ENCODE data around the gene TUFM.
"Not testable (repeated sequence)": the region's sequence is repeated elsewhere in the genome, so short reads cannot be mapped to it uniquely, and the experiment has no call there.

TUFM gene

GRCh38 chr16:28875134-28876018, 29.2 kb upstream of the TUFM start:
- no peak for DNase-seq (ENCODE audit: low spot score)

- DNase-seq (ENCODE audit: low spot score) = no peak
Measured at GRCh38 chr16:28874406-28874805, 28.3 kb upstream of the TUFM start.

DNA sequence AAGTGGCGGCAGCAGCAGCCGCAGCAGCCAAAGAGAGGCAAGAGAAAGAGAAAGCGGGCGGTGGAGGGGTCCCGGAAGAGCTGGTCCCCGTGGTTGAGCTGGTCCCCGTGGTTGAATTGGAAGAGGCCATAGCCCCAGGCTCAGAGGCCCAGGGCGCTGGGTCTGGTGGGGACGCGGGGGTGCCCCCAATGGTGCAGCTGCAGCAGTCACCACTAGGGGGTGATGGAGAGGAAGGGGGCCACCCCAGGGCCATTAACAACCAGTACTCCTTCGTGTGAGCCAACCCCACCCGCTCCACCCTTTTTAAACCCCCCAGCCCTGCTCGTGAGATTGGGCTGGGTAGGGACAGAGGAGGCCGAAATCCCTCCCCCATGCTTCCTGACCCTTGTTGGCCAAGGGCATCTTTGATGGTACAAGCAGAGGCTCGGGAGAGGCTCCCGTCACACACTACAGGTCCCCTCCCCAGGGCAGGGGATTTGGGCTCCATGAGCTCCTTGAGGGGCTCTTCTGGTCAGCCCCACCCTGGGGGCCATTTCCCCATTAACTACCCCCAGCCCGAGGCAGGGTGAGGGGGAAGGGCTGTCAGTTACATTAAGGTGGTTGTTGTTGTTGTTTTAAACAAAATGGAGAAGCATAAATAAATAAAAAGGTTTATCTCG, 27.5 kb upstream of the TUFM start:
- DNase-seq (ENCODE audit: low spot score) = peak; percentile 79

- DNase-seq (ENCODE audit: low spot score) = no peak
Measured at GRCh38 chr16:28872952-28873351, 26.8 kb upstream of the TUFM start.

DNA sequence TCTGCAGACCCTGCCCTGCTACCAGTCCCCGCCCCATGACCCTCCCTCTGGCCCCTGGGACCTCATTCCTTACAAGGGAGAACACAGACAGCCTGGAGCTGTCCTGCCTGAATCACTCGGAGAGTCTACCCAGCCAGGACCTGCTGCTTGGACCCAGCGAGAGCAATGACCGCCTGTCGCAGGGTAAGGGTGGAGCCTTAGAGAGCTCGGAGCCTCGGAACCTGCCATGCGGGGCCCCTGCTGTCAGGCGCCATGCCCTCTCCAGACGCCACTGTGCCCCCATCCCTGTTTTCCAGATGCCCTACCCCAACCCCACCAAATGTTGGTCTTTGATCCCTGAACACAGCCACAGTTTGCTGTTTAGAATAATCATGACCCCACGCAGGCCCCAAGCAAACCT, 23.1 kb upstream of the TUFM start:
- DNase-seq (ENCODE audit: low spot score) = no peak

DNA sequence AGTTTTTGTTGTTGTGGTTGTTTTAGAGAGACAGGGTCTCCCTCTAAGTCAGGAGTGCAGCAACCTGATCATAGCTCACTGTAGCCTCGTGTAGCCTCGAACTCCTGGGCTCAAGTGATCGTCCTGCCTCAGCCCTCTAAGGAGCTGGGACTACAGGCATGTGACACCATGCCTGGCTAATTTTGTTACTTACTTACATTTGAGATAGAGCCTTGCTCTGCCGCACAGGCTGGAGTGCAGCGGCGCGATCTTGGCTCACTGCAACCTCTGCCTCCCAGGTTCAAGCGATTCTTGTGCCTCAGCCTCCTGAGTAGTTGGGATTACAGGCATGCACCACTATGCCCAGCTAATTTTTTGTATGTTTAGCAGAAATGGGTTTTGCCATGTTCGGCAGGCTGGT, 21.5 kb upstream of the TUFM start:
- not testable (repeated sequence) for DNase-seq (ENCODE audit: low spot score)

GRCh38 chr16:28867241-28867640, 21.1 kb upstream of the TUFM start:
- no peak for DNase-seq (ENCODE audit: low spot score)

DNA sequence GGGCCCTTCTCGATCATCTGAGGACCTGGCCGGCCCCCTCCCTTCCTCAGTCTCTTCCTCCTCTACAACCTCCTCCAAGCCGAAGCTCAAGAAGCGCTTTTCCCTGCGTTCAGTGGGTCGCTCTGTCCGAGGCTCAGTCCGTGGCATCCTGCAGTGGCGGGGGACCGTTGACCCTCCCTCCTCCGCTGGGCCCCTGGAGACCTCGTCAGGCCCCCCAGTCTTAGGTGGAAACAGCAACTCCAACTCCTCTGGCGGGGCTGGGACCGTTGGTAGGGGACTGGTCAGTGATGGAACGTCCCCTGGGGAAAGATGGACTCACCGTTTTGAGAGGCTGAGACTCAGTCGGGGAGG, 20.3 kb upstream of the TUFM start:
- no peak for DNase-seq (ENCODE audit: low spot score)

GRCh38 chr16:28865722-28866453, 19.7 kb upstream of the TUFM start:
- DNase-seq (ENCODE audit: low spot score) = peak; percentile 55

- peak; percentile 30 for DNase-seq (ENCODE audit: low spot score)
Measured at GRCh38 chr16:28865001-28865688, 19.0 kb upstream of the TUFM start.

DNA sequence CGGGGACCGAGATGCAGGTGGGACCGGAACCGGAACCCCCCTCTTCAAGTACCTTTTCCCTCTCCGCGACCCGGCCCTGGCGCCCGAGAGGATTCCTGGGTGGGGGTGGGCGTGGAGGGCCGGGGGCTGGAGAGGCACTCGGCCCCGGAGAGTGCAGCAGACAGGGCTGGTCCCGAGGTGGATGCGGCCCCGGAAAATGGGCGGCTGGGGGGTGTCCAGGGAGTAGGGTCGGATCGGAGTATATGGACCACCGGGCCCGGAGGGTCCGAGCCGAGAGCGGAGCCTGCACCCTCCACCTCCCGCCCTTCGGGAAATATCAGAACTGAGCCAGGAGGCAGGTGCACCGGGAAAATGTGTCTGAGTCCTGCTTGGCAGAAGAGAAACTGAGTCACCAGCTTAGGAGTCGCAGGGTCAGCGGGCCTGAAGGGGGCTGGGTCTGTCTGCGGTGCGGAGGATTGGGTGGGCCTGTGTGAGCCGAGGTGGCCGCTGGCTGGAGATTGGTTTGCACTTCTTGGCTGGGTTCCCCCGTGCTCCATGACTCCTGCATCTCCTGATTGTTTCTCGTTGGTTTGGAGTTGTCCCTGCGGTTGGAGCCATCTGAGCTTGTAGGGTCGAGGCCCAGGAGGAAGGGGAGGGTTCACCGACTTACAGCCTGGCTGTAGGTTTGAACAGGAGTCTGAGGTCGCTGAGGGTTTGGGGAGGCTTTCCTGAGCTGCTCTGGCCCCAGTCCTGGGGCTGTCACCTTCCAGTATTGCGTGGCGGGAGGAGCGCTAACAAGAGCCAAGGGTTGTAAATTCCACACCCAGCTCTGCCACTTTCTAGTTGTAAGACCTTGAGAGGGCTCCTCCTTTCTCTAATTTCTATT, 18.0 kb upstream of the TUFM start:
- DNase-seq (ENCODE audit: low spot score) = peak; percentile 39

DNA sequence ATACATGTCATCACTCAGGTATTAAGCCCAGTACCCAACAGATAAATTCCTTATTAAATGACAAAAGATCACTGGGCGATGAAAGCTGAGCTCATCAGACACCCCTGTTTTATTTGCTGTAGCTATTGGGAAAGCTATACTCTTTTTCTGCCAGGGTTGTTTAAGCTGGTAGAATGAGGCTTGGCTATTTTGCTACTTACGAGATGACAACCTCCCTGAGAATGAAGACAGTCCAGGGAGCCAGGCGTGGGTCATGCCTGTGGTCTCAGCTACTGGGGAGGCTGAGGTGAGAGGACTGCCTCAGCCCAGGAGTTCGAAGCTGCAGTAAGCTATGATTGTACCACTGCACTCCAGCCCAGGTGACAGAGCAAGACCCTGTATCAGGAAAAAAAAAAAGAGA, 13.2 kb upstream of the TUFM start:
- no peak for DNase-seq (ENCODE audit: low spot score)

DNA sequence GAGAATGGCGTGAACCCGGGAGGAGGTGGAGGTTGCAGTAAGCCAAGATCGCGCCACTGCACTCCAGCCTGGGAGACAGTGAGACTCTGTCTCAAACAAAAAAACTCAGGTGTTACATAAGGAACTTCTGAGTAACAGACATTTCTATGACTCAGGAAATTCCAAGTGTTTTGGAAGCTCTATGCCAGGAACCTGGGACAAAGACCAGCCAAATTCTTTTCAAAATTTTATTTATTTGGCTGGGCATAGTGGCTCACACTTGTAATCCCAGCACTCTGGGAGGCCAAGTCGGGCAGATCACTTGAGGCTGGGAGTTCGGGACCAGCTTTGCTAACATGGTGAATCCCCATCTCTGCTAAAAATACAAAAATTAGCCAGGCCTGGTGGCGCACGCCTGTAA, 12.3 kb upstream of the TUFM start:
- no peak for DNase-seq (ENCODE audit: low spot score)

DNA sequence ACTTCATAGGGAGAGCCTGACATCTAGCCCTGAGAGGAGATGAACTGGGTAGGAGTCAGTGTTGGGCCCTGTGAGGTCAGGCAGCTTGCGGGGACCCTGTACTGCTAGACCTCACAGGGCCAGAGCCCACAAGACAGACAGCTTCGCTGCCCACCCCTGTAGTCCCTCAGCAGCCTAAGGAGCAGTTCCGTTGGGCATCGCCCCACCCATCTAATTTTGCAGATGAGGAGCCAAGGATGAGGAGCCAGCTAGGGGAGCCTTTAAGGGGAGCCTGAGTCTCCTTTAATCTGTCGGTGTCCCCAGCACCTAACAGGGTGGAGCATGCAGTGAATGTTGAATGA, 755 bp upstream of the TUFM start:
- no peak for DNase-seq (ENCODE audit: low spot score)

DNA sequence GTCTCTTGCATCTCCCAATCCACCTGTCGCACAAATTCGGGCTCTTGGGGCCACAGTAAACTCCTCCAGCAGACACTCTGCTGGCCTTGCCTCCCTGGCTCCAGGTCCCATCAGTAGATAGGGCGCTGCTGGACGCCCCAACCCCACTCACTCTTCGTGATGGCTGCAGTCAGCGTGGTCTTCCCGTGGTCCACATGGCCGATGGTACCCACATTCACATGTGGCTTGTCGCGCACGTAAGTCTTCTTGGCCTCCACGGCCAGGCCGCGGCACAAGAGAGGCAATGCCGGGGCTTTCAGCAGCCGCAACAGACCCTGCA, 428 bp downstream of the TUFM start:
- DNase-seq (ENCODE audit: low spot score) = no peak

DNA sequence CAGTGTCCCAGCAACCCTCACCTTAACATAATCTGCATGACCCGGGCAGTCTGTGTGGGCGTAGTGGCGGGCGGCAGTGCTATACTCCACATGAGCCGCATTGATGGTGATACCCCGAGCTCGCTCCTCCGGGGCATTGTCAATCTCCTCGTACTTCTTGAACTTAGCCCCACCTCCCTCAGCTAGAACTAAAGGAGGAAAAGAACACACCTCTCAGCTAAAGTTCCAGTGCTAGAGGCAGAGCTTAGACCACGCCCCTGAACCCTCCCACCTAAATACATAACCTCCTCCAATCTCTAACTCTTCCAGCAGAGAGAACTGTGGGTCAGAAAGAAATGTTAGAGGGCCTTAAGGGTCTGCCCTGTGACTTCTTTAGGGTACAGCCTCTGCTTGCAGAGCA, 855 bp downstream of the TUFM start:
- no peak for DNase-seq (ENCODE audit: low spot score)

DNA sequence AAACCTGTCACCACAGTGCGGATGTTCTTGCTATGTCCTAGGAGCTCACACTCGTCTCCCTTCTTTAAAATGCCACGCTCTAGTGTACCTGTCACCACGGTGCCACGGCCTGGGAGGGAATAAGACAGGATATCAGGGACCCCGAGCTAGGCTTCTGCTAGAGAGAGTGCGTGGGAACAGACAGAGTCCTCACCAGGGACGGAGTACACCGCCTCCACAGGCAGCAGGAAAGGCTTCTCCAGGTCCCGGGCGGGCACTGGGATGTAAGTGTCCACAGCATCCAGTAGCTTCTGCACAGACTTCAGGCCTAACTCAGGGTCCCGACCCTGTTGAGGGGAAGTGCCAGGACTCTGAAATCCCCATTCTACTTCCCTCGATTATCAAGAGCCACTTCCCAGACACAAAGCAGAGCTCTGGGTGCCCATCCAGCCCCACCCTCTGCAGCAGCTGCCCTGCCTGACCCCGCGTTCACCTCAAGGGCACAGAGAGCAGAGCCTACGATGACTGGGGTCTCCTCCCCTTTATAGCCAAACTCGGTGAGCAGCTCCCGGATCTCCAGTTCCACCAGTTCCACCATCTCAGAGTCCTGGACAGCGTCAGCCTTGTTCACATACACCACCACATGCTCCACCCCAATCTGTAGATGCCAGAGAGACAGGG, 1.8 kb downstream of the TUFM start:
- DNase-seq (ENCODE audit: low spot score) = no peak

- no peak for DNase-seq (ENCODE audit: low spot score)
Measured at GRCh38 chr16:28843766-28844165, 2.4 kb downstream of the TUFM start.

GRCh38 chr16:28842696-28843095, 3.5 kb downstream of the TUFM start:
- DNase-seq (ENCODE audit: low spot score) = no peak

DNA sequence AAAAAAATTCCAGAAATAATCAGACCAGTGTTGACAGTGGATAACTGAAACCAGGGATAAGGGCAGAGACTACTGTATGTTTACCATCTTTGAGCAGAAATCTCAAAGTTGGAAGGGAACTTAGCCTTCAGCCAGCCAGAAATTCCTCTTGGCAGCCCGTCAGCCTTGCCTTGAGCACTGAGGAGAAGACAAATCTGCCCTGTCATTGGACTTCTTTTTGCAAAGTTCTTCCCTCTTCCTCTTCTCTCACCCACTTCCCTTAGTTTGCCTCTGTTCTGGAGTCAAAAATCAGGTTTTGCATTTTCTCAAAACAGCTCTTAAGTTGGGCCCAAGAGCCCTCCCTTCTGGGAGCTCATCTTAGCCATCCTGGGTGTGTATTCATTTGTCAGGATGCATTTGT, 6.2 kb downstream of the TUFM start:
- DNase-seq (ENCODE audit: low spot score) = no peak

DNA sequence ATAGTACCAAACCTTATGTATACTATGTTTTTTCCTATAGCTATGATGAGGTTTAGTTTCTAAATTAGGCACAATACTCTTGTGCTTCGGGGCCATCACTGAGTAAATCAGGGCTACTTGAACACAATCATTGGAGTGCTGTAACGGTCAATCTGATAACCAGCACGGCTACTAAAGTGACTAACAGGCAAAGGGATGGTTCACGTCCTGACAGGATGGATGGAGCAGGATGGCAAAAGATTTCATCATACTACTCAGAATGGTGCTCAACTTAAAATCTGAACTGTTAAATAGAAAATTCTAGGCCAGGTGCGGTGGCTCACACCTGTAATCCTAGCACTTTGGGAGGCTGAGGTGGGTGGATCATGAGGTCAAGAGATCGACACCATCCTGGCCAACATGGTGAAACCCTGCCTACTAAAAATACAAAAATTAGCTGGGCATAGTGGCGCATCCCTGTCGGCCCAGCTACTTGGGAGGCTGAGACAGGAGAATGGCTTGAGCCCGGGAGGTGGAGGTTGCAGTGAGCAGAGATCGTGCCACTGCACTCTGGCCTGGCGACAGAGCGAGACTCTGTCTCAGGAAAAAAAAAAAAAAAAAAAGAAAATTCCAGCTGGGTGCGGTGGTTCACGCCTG, 7.0 kb downstream of the TUFM start:
- DNase-seq (ENCODE audit: low spot score) = no peak
